ENCODE results near the gene EPS8.

Gene EPS8

GRCh38 chr12:15712823-15713660 lies 76.1 kb downstream of the EPS8 start:
- DNase-seq: no peak

GRCh38 chr12:15712160-15712559 lies 77.0 kb downstream of the EPS8 start:
- no peak for DNase-seq

GRCh38 chr12:15710860-15711510 lies 78.2 kb downstream of the EPS8 start:
- no peak for DNase-seq

GRCh38 chr12:15709551-15709950 lies 79.6 kb downstream of the EPS8 start:
- DNase-seq: no peak

GRCh38 chr12:15708396-15709076 lies 80.7 kb downstream of the EPS8 start:
- no peak for DNase-seq

GRCh38 chr12:15707516-15708199 lies 81.5 kb downstream of the EPS8 start:
- no peak for DNase-seq

GRCh38 chr12:15706010-15706676 lies 83.0 kb downstream of the EPS8 start:
- DNase-seq: no peak

- no peak for DNase-seq
These were observed 83.6 kb downstream of the EPS8 start for GRCh38 chr12:15705606-15706005.

GRCh38 chr12:15702276-15702675 lies 86.9 kb downstream of the EPS8 start:
- DNase-seq: no peak

GRCh38 chr12:15701631-15702156 lies 87.5 kb downstream of the EPS8 start:
- DNase-seq: no peak

GRCh38 chr12:15701206-15701605 lies 88.0 kb downstream of the EPS8 start:
- DNase-seq: no peak

GRCh38 chr12:15700595-15700994 lies 88.6 kb downstream of the EPS8 start:
- DNase-seq: no peak

GRCh38 chr12:15699886-15700285 lies 89.3 kb downstream of the EPS8 start:
- no peak for DNase-seq

- no peak for DNase-seq
These were observed 90.8 kb downstream of the EPS8 start for GRCh38 chr12:15698377-15698871.

- DNase-seq: no peak
These were observed 92.0 kb downstream of the EPS8 start for GRCh38 chr12:15697201-15697600.

GRCh38 chr12:15693228-15693911 lies 95.8 kb downstream of the EPS8 start:
- no peak for DNase-seq

GRCh38 chr12:15691388-15691787 lies 97.8 kb downstream of the EPS8 start:
- no peak for DNase-seq

GRCh38 chr12:15690320-15690719 lies 98.9 kb downstream of the EPS8 start:
- DNase-seq: no peak

- DNase-seq: no peak
These were observed 99.4 kb downstream of the EPS8 start for GRCh38 chr12:15689751-15690191.

GRCh38 chr12:15688838-15689625 lies 100.2 kb downstream of the EPS8 start:
- DNase-seq: no peak

Data from NCI-H1694 (cell line).